ENCODE measurements around the gene SUCLG1. TPM values are rescaled to one million over a fixed set of nuclear protein-coding genes. Genes with fewer than 3 reads are reported as not detected.

SUCLG1 gene
- total and polyA plus RNA-seq, 2 of the 4 experiments (the other 2 are of a cell fraction), result 50.5 to 52.7 TPM

DNA sequence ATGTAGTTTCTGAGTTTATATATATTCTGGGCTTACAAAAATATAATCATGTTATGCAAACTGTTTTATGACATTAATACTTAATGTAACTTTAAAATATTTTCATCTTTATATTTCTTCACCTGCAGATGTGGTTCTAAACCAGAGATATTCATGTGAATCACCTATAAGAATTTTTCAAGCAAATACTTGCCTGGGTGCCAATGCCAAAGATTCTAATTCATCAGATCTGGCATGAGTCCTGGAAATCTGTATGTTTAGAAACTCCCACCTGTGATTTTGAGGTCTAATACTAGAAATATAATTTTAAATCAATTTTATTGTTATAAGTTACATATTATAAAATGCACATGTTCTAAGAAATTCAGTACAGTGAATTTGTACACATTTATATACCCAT, 37.3 kb upstream of the SUCLG1 start:
- ATAC-seq (ENCODE audit: low read depth) (no peak), DNase-seq (no peak)
- POLR2A ChIA-PET (ENCODE audit: unreplicated experiment), result no interaction called here
- Histone ChIP-seq H3K27ac (ENCODE audit: insufficient read depth, low read length) (no peak overlapping the region), H3K36me3 (ENCODE audit: control insufficient read depth, insufficient read depth, low read length) (no peaks in the 10 kb centered on the region), H4K20me1 (ENCODE audit: insufficient read depth, low read length) (no peaks in the 10 kb centered on the region), H3K4me2 (ENCODE audit: low read depth, low read length) (no peak overlapping the region), H3K9me3 (ENCODE audit: control insufficient read depth, insufficient read depth, low read length) (no peaks in the 10 kb centered on the region), H2BK5ac (ENCODE audit: low read depth, low read length, poor library complexity, severe bottlenecking) (no peak overlapping the region), H2AK9ac (replicated peaks; ENCODE audit: low read depth, low read length, poor library complexity) (no peak overlapping the region), H3K4me3 (ENCODE audit: insufficient read depth, low read depth, low read length) (no peak overlapping the region), H2BK120ac (ENCODE audit: low read depth, low read length) (no peak overlapping the region), H4K8ac (ENCODE audit: low read depth in 2 of 2, low read length in 2 of 2) (no peak overlapping the region), H3K9ac (ENCODE audit: low read depth, low read length) (no peak overlapping the region), H3K27me3 (ENCODE audit: control insufficient read depth, insufficient read depth, low read length) (no peaks in the 10 kb centered on the region), H4K91ac (ENCODE audit: insufficient read depth, low read depth, low read length) (no peak overlapping the region), H3K23ac (ENCODE audit: low read depth, low read length) (no peak overlapping the region), H4K5ac (ENCODE audit: low read depth, low read length) (no peak overlapping the region), H2AFZ (replicated peaks; ENCODE audit: low read length, poor library complexity) (no peak overlapping the region), H3K56ac (ENCODE audit: extremely low read depth, insufficient read depth, low read length) (no peak overlapping the region), H3K4ac (ENCODE audit: low read depth, low read length) (no peak overlapping the region), H3K14ac (replicated peaks; ENCODE audit: low read depth, low read length) (no peak overlapping the region), H3K79me1 (ENCODE audit: low read depth in 1 of 2, low read length in 2 of 2) (no peaks in the 10 kb centered on the region), H2AK5ac (ENCODE audit: low read depth, low read length) (no peak overlapping the region), H2BK15ac (ENCODE audit: low read depth, low read length) (no peak overlapping the region), H3K4me1 (ENCODE audit: control insufficient read depth, insufficient read depth, low read length) (peaks cover 4% of the 10 kb centered on the region), H3K9me1 (ENCODE audit: insufficient read depth, low read length) (peaks cover 5% of the 10 kb centered on the region), H3K18ac (ENCODE audit: low read depth, low read length) (no peak overlapping the region), H2BK20ac (ENCODE audit: low read depth, low read length) (no peak overlapping the region)
- no peak for TF ChIP-seq RFX5 (IDR thresholded peaks at IDR 0.05; ENCODE audit: low read depth, low read length)
- TF ChIP-seq MXI1 (IDR thresholded peaks at IDR 0.05; ENCODE audit: borderline replicate concordance, low read depth, low read length), result no peak
- TF ChIP-seq MAFK (IDR thresholded peaks at IDR 0.05; ENCODE audit: low read depth, low read length), result no peak
- no peak for TF ChIP-seq BHLHE40 (IDR thresholded peaks at IDR 0.05; ENCODE audit: low read depth, low read length)
- TF ChIP-seq, protein P1, sequence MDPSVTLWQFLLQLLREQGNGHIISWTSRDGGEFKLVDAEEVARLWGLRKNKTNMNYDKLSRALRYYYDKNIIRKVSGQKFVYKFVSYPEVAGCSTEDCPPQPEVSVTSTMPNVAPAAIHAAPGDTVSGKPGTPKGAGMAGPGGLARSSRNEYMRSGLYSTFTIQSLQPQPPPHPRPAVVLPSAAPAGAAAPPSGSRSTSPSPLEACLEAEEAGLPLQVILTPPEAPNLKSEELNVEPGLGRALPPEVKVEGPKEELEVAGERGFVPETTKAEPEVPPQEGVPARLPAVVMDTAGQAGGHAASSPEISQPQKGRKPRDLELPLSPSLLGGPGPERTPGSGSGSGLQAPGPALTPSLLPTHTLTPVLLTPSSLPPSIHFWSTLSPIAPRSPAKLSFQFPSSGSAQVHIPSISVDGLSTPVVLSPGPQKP (IDR thresholded peaks at IDR 0.05; ENCODE audit: borderline replicate concordance, low read depth, low read length), result no peak
- TF ChIP-seq POLR2A (IDR thresholded peaks at IDR 0.05; ENCODE audit: low read depth, low read length), result no peak
- TF ChIP-seq RAD21 (IDR thresholded peaks at IDR 0.05; ENCODE audit: low read length), result no peak
- TF ChIP-seq FOS (IDR thresholded peaks at IDR 0.05; ENCODE audit: low read depth, low read length), result no peak
- TF ChIP-seq, protein P2, sequence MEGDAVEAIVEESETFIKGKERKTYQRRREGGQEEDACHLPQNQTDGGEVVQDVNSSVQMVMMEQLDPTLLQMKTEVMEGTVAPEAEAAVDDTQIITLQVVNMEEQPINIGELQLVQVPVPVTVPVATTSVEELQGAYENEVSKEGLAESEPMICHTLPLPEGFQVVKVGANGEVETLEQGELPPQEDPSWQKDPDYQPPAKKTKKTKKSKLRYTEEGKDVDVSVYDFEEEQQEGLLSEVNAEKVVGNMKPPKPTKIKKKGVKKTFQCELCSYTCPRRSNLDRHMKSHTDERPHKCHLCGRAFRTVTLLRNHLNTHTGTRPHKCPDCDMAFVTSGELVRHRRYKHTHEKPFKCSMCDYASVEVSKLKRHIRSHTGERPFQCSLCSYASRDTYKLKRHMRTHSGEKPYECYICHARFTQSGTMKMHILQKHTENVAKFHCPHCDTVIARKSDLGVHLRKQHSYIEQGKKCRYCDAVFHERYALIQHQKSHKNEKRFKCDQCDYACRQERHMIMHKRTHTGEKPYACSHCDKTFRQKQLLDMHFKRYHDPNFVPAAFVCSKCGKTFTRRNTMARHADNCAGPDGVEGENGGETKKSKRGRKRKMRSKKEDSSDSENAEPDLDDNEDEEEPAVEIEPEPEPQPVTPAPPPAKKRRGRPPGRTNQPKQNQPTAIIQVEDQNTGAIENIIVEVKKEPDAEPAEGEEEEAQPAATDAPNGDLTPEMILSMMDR (conservative IDR thresholded peaks at IDR 0.05; ENCODE audit: low read depth, low read length), result no peak
- no peak for TF ChIP-seq NFE2L2 (IDR thresholded peaks at IDR 0.05; ENCODE audit: low read depth, low read length)
- TF ChIP-seq CHD1 (IDR thresholded peaks at IDR 0.05; ENCODE audit: low read depth, low read length), result no peak
- no peak for TF ChIP-seq SMC3 (IDR thresholded peaks at IDR 0.05; ENCODE audit: low read depth, low read length)
- TF ChIP-seq, protein P3, sequence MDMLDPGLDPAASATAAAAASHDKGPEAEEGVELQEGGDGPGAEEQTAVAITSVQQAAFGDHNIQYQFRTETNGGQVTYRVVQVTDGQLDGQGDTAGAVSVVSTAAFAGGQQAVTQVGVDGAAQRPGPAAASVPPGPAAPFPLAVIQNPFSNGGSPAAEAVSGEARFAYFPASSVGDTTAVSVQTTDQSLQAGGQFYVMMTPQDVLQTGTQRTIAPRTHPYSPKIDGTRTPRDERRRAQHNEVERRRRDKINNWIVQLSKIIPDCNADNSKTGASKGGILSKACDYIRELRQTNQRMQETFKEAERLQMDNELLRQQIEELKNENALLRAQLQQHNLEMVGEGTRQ (IDR thresholded peaks at IDR 0.05; ENCODE audit: low read depth, low read length), result no peak
- no peak for TF ChIP-seq RCOR1 (IDR thresholded peaks at IDR 0.05; ENCODE audit: insufficient replicate concordance, low read length)
- dilution Hi-C loops (cut with HindIII; ENCODE audit: low sequenced_read_pairs, unreplicated experiment), result no loop called here
- no TSS peak for BruUV-seq (replicated peaks)
- CTCF ChIA-PET, result no interaction called here
- in situ Hi-C loops (cut with MboI; ENCODE audit: low sequenced_read_pairs), result loop anchor here (10.0 to 25.0 kb wide), 3 partner anchors 138 to 791 kb away; no protein-coding TSS in a partner anchor
- intact Hi-C loops (cut with micrococcal nuclease), result loop anchor here (5.0 kb wide), 1 partner anchor 371 kb away; no protein-coding TSS in a partner anchor

Data from IMR-90 (cell line).